GM20000 (cell line): ENCODE data around the gene EDN1.
"Not testable (repeated sequence)": the region's sequence is repeated elsewhere in the genome, so short reads cannot be mapped to it uniquely, and the experiment has no call there.

Source experiments
- DNase-seq: peaks from one replicate; pipeline ENCODE4 v3.0.0; 2012; ENCODE audit warnings: low spot score
- TF ChIP-seq, protein P1 (sequence below): IDR thresholded peaks from 2 replicates; pipeline ENCODE4 v1.5.1; 2012; ENCODE audit warnings: mild to moderate bottlenecking, control low read depth; ENCODE audit errors: extremely low read depth, missing control alignments

The EDN1 gene

DNA sequence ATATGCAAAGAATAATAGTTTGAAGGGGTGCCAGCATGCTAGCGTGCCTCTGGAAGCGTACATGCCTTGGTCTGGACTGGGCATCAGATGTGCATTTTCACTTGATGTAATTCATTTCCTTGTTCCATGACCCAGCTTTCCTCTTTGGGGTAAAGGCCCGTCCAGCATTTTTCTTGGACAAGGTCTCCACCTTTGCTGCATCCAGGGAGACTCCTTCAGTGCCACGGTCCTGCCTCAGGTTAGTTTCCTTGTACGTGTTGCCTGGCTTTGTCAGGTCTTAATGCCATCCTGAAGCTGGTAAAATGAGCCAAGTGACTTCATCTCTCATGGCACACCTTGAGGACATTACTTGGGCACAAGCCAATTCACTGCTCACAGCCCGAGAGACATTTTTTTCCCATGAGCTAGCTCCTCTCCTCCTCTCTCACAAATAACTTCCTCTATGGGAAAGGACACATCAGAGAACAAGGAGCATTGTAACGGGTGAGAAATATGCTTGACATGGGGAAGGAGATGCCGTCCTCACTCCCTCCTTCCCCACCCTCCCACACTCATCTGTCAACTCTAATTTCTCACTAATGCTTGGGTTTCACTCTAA lies 23.9 kb downstream of the EDN1 start:
- no peak for DNase-seq
- TF ChIP-seq, protein P1, sequence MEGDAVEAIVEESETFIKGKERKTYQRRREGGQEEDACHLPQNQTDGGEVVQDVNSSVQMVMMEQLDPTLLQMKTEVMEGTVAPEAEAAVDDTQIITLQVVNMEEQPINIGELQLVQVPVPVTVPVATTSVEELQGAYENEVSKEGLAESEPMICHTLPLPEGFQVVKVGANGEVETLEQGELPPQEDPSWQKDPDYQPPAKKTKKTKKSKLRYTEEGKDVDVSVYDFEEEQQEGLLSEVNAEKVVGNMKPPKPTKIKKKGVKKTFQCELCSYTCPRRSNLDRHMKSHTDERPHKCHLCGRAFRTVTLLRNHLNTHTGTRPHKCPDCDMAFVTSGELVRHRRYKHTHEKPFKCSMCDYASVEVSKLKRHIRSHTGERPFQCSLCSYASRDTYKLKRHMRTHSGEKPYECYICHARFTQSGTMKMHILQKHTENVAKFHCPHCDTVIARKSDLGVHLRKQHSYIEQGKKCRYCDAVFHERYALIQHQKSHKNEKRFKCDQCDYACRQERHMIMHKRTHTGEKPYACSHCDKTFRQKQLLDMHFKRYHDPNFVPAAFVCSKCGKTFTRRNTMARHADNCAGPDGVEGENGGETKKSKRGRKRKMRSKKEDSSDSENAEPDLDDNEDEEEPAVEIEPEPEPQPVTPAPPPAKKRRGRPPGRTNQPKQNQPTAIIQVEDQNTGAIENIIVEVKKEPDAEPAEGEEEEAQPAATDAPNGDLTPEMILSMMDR = no peak

DNA sequence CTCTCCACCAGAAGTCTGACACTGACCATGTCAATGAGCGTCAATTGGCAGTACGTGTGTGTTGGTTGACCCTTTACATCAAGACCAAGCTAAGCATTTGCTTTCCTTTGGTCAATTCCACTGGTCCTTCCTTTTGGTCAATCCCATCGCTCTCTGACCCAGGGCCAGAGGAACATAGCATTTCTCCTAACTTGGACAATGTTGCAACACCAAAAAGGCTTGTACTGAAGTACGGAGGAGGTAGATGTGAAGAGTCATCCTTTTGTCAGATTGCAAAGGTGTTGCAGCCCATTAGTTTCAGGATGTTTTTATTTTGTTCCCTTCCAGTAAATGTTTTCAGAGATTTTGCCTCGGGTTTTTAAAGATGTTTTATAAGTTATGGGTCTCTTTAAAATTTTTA lies 24.6 kb downstream of the EDN1 start:
- TF ChIP-seq, protein P1 = no peak
- no peak for DNase-seq

DNA sequence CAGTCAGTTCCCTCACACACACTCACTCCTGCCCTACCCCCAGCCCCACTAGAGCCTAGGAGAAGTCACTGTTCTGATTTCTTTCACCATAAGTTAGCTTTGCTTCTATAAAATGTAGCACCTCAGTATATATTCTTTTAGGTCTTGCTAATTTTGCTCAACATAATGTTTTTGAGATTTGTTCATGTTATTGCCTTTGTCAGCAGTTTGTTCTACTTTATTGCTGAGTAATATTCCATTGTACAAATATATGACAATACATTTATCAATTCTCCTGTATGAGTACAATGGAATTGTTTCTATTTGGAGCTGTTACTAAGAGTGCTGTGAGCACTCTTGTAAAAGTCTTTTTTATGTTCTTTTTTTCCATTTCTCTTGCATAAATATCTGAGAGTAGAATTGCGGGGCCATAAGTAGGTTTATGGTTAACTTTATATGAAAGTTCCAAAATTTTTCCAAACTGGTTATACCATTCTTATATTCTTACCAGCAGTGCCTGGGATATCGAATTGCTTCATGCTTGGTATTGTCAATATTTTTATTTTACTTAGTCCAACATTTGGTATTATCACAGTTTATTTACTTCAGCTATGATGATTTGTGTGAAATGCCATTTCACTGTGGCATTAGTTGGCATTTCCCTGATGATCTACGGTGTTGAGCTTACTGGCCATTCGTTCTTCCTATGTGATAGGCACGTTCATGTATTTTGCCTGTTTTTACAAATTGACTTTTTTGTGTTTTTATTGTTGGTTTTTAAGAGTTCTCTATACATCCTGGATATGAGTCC lies 25.3 kb downstream of the EDN1 start:
- no peak for DNase-seq
- TF ChIP-seq, protein P1 = no peak

DNA sequence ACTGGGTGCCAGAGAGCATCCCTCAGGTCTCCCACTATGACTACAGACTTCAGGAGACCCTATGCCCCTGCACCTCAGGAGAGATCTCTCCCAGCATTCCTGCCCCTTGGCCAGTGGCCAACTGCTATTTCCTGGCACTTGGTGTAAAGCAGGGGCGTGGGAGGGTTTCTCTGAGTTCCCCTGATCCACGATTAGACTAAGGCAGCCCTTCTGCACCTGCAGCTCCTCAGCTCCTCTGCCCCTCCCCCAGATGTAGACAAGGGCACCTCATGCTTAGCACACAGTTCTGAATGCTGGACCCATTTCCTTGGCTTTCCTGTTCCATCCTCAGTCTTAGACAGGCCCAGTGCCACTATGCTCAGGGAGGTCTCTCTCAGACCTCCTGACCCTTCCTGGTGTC lies 28.6 kb downstream of the EDN1 start:
- no peak for DNase-seq

DNA sequence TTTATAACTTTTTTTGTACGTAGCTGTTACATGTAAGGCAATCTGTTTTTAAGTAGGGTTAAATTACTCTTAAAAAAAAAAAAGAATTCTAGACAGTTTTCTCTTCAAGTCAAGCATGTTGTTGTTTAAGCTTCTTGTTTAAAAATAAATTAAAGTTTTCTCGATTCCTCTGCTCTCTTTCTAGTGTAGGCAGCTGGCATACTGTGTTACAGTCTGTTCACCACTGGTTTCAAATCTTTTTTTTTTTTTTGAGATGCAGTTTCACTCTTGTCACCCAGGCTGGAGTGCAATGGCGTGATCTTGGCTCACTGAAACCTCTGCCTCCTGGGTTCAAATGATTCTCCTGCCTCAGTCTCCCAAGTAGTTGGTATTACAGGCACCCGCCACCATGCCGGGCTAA lies 29.9 kb downstream of the EDN1 start:
- not testable (repeated sequence) for DNase-seq

More for the DNA sequence above, 28.6 kb downstream of the EDN1 start:
- TF ChIP-seq, protein P1 = no peak

DNA sequence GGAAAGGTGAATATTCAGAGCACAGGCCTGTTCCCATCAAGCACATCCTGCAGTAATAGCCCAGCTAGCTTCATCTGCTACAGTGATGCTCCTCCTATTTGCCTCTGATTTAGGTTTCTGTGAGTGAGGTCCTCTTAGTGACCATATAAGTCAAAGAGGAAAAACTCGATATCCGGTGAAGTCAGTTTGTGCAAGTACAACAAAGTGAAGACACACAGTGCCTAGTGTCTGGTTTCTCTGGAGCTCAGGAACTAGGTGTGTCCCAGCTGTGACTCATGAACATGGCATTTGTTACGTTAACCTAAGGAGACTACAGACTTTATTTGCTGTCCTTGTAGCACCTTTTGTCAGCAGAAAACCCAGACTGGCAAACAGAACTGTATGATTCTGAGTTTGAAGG lies 33.9 kb downstream of the EDN1 start:
- TF ChIP-seq, protein P1 = no peak
- DNase-seq = no peak

DNA sequence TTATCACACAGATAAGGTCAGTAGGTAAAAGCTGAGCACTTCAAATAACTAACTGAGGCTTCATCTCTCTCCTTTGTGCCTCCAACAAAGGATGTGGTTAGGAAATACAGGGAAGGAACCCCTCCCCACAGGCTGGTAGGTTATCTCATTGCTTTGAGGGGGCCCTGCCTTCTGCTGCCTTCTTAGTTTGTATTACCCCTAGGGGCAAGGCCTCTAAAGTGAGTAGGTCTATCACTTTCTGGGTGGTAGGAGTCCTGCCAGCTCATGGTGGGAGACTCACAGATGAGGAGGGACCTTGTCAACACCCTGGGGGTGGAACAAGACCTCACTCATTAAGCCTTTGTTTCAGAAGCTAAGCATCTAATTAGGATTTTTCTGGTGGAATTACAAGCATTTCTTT lies 34.6 kb downstream of the EDN1 start:
- DNase-seq = no peak
- TF ChIP-seq, protein P1 = no peak

DNA sequence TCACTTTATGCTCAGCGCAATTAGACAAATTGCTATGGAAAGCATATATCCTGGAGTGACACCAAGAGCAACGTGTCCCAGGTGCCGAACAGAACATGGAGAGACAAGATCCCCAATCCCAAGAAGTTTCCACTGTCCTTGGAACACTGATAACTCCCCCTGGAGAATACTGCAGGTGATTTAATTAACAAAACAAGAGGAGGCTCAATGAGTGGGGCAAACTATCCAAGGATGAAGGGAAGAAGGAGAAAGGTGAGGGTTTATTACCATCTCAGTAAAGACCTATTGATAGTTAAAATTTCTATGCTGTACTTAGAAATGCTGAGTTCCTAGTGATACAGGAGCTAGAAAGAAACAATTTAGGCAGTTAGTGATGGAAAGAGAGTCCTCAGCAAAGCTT lies 35.7 kb downstream of the EDN1 start:
- TF ChIP-seq, protein P1 = no peak
- DNase-seq = no peak
